Body of pancreas (tissue), 4 donors: ENCODE measurements around the gene FCHSD2. TPM values are rescaled to one million over a fixed set of nuclear protein-coding genes. Genes with fewer than 3 reads are reported as not detected.

ENCODE experiments used
- ATAC-seq: fragments of 150-250 bp; one replicate; pipeline ENCODE4 v1.9.1; 2016
- DNase-seq, 4 donors: peaks; one replicate each; pipeline ENCODE4 v3.0.0-alpha.2; 2019
- H3K27ac ChIP-seq, 4 donors: fragments of 200-600 bp; sonication (generic); 1 replicate in 3 of 4; 2 replicates in 1 of 4; pipeline versions ENCODE4 v1.5.1 to v1.6.1; 2016 to 2019; ENCODE audit warnings: mild to moderate bottlenecking in 1 of 4, mixed read lengths in 1 of 4, moderate library complexity in 1 of 4
- H3K27me3 ChIP-seq, 2 donors: fragments of 200-600 bp; sonication (generic); one replicate each; pipeline ENCODE4 v1.6.0; 2016; ENCODE audit warnings: mild to moderate bottlenecking in 1 of 2
- H3K36me3 ChIP-seq, 2 donors: fragments of 200-600 bp; sonication (generic); replicated peaks in 1 of 2; 2 replicates each; pipeline ENCODE4 v1.5.1; 2016; ENCODE audit warnings: low read depth in 2 of 2; ENCODE audit not compliant: insufficient read depth in 1 of 2
- H3K4me1 ChIP-seq: fragments of 200-600 bp; sonication (generic); one replicate; pipeline ENCODE4 v1.6.0; 2016
- H3K4me3 ChIP-seq, 2 donors: fragments of 200-600 bp; sonication (generic); 1 replicate in 1 of 2; 2 replicates in 1 of 2; pipeline ENCODE4 v1.5.1; 2016 to 2019
- H3K9me3 ChIP-seq, 3 donors: fragments of 200-600 bp; sonication (generic); 1 replicate in 2 of 3; 2 replicates in 1 of 3; pipeline ENCODE4 v1.5.1; 2016
- CTCF ChIP-seq, 7 experiments: fragments of 450-650 bp in 4 of 7; fragments of 200-600 bp in 3 of 7; sonication (generic) in 3 of 7; IDR thresholded peaks; one replicate each; pipeline ENCODE4 v1.5.1; 2016 to 2019; ENCODE audit warnings: antibody characterized with exemption in 7 of 7
- POLR2A ChIP-seq, 3 donors: fragments of 450-650 bp; IDR thresholded peaks; one replicate each; pipeline ENCODE4 v1.6.1; 2016; ENCODE audit warnings: antibody characterized with exemption in 3 of 3, mild to moderate bottlenecking in 2 of 3
- whole genome bisulfite sequencing, 2 donors: methylation state at CpG; one replicate each; pipeline ENCODE4 v1.1.5; 2017; 5-methylcytosine and 5-hydroxymethylcytosine counted together
- intact Hi-C: fragments of 100-400 bp; cut with DNase I; formaldehyde crosslinking; loops from one replicate; pipeline ENCODE4 v1.15.1; 2023
- total RNA-seq, 2 donors: library from RNA; depleted of rRNA; stranded (reverse); fragments of >200 nt; gene quantifications; one replicate each; pipeline ENCODE4 v1.1.0, GENCODE V29; 2016

The FCHSD2 gene
- total RNA-seq, 2 donors from 2014 or later = 7.3 to 8.0 TPM

GRCh38 chr11:73091521-73092305 lies 50.4 kb downstream of the FCHSD2 start:
- TF ChIP-seq CTCF (IDR thresholded peaks at IDR 0.05) (no peak), POLR2A (IDR thresholded peaks at IDR 0.05) (no peak)
- ATAC-seq (no peak), DNase-seq (no peak)
- no peaks in the 10 kb centered on the region for H3K36me3 ChIP-seq
- H3K4me3 ChIP-seq = no peak overlapping the region
- 93 to 94% methylated on average over 9 of the region's 9 CpGs for WGBS, 2 donors
- intact Hi-C loops = no loop called here
- H3K27ac ChIP-seq = no peak overlapping the region
- H3K27me3 ChIP-seq = no peaks in the 10 kb centered on the region
- no peaks in the 10 kb centered on the region for H3K4me1 ChIP-seq
- no peaks in the 10 kb centered on the region for H3K9me3 ChIP-seq

GRCh38 chr11:73087730-73088129 lies 54.4 kb downstream of the FCHSD2 start:
- 71 to 81% methylated on average over 1 of the region's 1 CpG for WGBS, 2 donors
- Histone ChIP-seq H3K27ac (no peak overlapping the region), H3K4me1 (peaks cover 5% of the 10 kb centered on the region), H3K36me3 (no peaks in the 10 kb centered on the region), H3K4me3 (no peak overlapping the region), H3K9me3 (no peaks in the 10 kb centered on the region), H3K27me3 (no peaks in the 10 kb centered on the region)
- intact Hi-C loops = no loop called here
- DNase-seq (peak in 1 of 4 donors; percentile 16), ATAC-seq (no peak)
- TF ChIP-seq POLR2A (IDR thresholded peaks at IDR 0.05) = no peak
- no peak for TF ChIP-seq CTCF (IDR thresholded peaks at IDR 0.05)

- ATAC-seq = no peak
- TF ChIP-seq CTCF (IDR thresholded peaks at IDR 0.05) = no peak
- TF ChIP-seq POLR2A (IDR thresholded peaks at IDR 0.05) = no peak
These were observed 56.8 kb downstream of the FCHSD2 start for GRCh38 chr11:73085189-73085875.

GRCh38 chr11:73078631-73079030 lies 63.5 kb downstream of the FCHSD2 start:
- intact Hi-C loops = no loop called here
- WGBS, 2 donors = 96 to 98% methylated on average over 9 of the region's 9 CpGs

More at GRCh38 chr11:73085189-73085875, 56.8 kb downstream of the FCHSD2 start:
- Histone ChIP-seq H3K27ac (no peak overlapping the region), H3K4me1 (peaks cover 5% of the 10 kb centered on the region), H3K9me3 (no peaks in the 10 kb centered on the region), H3K4me3 (no peak overlapping the region), H3K36me3 (no peaks in the 10 kb centered on the region), H3K27me3 (no peaks in the 10 kb centered on the region)
- intact Hi-C loops = no loop called here
- WGBS, 2 donors = 52 to 72% methylated on average over 4 of the region's 4 CpGs
- DNase-seq = peak in 1 of 4 donors; percentile 18

More at GRCh38 chr11:73078631-73079030, 63.5 kb downstream of the FCHSD2 start:
- no peak overlapping the region for H3K4me3 ChIP-seq
- ATAC-seq = no peak
- H3K36me3 ChIP-seq = no peaks in the 10 kb centered on the region
- no peak for TF ChIP-seq POLR2A (IDR thresholded peaks at IDR 0.05)
- TF ChIP-seq CTCF (IDR thresholded peaks at IDR 0.05) = no peak
- no peak for DNase-seq
- H3K27me3 ChIP-seq = no peaks in the 10 kb centered on the region
- H3K4me1 ChIP-seq = peaks cover 4% of the 10 kb centered on the region
- no peak overlapping the region for H3K27ac ChIP-seq
- no peaks in the 10 kb centered on the region for H3K9me3 ChIP-seq
